Measurements from ENCODE around the gene PP2D1.
"Not testable (repeated sequence)": the region's sequence is repeated elsewhere in the genome, so short reads cannot be mapped to it uniquely, and the experiment has no call there.

The PP2D1 gene

GRCh38 chr3:20040548-20041196 lies 28.6 kb upstream of the PP2D1 start:
- peak; percentile 90 for DNase-seq (ENCODE audit: low spot score)

DNA sequence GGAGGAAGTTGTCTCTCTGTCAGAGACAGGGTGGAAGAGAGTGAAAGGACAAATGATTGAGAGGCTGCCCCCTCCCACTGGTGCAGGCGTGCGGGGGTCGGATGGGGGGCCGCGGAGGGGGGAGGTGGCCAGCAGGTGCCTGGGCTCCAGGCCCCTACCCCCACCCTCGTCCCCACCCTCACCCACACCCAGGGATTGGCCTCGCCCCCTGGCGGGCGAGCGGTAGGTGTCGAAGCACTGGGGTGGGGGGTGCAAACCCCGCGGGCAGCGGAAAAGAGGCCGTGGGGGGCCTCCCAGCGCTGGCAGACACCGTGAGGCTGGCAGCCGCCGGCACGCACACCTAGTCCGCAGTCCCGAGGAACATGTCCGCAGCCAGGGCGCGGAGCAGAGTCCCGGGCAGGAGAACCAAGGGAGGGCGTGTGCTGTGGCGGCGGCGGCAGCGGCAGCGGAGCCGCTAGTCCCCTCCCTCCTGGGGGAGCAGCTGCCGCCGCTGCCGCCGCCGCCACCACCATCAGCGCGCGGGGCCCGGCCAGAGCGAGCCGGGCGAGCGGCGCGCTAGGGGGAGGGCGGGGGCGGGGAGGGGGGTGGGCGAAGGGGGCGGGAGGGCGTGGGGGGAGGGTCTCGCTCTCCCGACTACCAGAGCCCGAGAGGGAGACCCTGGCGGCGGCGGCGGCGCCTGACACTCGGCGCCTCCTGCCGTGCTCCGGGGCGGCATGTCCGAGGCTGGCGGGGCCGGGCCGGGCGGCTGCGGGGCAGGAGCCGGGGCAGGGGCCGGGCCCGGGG lies 27.9 kb upstream of the PP2D1 start, which contains the start of gene KAT2B:
TSS of gene KAT2B (plus strand) at position 682 of the 783 bp plus-strand sequence. CDS start at position 714, 32 bp downstream.
- peak; percentile 84 for DNase-seq (ENCODE audit: low spot score)

- DNase-seq (ENCODE audit: low spot score): no peak
These were observed 27.4 kb upstream of the PP2D1 start for GRCh38 chr3:20039466-20039764.

GRCh38 chr3:20038699-20039465 lies 26.8 kb upstream of the PP2D1 start:
- DNase-seq (ENCODE audit: low spot score): no peak

GRCh38 chr3:20037255-20037996 lies 25.4 kb upstream of the PP2D1 start:
- DNase-seq (ENCODE audit: low spot score): no peak

GRCh38 chr3:20035019-20035418 lies 23.0 kb upstream of the PP2D1 start:
- DNase-seq (ENCODE audit: low spot score): no peak

DNA sequence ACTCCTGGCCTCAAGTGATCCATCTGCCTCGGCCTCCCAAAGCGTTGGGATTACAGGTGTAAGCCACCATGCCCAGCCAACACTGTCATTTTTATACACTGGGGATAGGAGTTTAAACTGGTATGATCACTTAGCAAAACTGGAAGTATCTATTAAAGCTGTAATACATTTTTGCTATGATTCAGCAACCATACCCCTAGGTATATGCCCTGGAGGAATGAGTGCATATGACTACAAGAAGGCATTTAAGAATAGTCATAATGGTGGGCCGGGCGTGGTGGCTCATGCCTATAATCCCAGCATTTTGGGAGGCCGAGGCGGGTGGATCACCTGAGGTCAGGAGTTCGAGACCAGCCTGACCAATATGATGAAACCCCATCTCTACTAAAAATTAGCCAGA lies 19.9 kb upstream of the PP2D1 start:
- not testable (repeated sequence) for DNase-seq (ENCODE audit: low spot score)

DNA sequence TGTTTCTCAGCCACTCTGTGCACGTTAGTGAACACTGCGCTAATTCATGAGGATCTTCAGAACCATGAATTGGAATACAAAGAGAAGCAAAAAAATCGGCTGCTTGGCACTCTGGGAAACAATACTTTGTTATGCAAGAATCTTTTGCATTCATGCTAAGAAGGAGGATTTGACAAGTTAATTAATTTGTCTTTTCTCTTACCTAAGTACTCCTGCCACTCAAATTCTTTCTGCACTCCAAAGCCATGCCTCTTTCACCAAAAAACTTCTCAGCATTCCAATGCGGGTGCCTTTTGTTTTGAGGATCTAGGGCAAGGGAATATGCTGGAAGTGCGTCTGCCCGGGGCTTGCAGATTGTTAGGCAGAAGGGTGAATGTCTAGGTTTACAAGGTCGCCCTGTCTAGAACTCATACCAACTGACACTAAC lies 16.9 kb upstream of the PP2D1 start:
- no peak for DNase-seq (ENCODE audit: low spot score)

- no peak for DNase-seq (ENCODE audit: low spot score)
These were observed 15.1 kb upstream of the PP2D1 start for GRCh38 chr3:20027136-20027535.

DNA sequence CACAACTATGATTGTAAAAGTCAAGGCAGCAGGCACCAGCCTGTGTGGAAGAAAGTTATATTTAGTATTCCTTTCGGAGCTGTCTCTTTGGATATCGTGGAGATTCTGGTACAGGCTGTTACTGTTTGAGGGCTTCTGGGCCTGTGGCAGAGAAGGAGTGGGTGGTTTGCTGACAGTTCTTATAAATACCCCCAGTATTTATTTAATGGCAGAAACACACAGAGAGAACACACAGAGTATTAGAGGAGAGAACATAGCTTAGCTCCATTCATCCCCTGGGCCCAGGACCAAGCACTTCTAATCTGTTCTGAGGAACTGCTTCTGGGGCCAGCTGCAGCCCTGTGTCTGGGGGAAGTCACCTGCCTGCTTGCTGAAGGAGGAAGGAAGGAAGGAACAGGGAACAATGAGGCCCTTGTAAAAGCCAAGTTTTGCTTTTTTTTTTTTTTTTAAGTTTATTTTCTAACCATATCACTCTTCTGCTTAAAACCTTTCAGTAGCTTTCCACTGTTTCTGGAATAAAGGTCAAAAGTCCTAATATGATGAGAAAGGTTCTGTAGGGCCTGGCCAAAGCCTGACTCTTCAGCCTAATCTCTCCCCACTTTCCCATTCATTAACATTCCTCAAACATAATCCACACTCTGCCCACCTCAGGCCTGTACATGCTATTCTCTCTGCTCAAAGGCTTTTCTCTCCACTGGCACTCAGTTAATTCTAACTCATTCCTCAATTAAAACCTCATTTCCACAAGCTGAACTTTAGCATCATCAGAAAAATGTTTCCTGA lies 11.8 kb upstream of the PP2D1 start:
- peak; percentile 83 for DNase-seq (ENCODE audit: low spot score)

- no peak for DNase-seq (ENCODE audit: low spot score)
These were observed 11.0 kb upstream of the PP2D1 start for GRCh38 chr3:20022954-20023622.

DNA sequence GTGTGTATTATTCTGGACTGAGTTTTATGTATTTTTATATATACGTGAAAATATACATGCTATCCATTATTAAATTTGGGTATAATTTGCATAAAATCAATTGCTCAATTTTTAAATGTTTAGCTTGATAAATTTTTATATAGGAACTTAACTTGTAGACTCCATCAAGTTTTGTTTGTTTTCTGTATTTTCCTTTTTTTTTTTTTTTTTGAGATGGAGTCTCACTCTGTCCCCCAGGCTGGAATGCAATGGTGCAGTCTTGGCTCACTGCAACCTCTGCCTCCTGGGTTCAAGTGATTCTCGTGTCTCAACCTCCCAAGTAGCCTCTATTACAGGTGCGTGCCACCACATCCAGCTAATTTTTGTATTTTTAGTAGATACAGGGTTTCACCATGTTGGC lies 4.0 kb upstream of the PP2D1 start:
- DNase-seq (ENCODE audit: low spot score): not testable (repeated sequence)

GRCh38 chr3:20015525-20015924 lies 3.5 kb upstream of the PP2D1 start:
- DNase-seq (ENCODE audit: low spot score): no peak

GRCh38 chr3:20013396-20013795 lies 1.3 kb upstream of the PP2D1 start:
- no peak for DNase-seq (ENCODE audit: low spot score)

DNA sequence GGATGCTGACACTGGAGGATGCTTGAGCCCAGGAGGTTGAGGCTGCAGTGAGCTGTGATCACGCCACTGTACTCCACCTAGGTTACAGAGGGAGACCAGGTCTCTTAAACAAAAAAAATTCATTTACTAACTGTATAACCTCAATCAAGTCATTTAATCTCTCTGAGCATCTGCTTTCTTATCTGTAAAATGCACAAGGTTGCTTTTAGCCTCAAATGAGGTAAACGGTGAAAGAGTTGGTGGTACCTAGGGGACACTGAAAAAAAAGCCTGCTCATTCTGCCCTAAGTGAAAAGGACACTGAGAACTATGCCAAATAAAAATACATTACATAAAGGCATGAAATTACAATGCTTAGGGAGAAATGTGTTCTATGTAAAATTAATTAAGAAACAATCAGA lies 3.4 kb downstream of the PP2D1 start:
- DNase-seq (ENCODE audit: low spot score): no peak

GRCh38 chr3:20007960-20008359 lies 4.1 kb downstream of the PP2D1 start:
- DNase-seq (ENCODE audit: low spot score): no peak

DNA sequence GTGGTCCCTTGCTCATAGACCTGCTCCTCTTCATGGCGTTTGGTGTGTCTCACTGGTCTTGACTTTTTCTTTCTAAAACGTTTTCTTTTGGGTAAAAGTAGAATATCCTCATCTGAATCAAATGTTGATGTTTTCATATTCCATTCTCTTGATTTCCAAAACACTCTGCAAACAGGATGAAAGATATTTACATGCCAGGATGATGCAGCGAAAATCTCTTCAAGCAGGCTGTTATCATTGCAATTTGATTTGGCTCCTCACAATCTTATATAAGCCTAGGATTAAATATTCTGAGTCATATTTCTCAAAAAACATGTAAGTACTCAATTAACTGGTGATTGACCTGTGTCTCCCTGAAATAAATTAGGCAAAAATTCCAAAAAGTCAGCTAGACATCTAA lies 10.1 kb downstream of the PP2D1 start:
- no peak for DNase-seq (ENCODE audit: low spot score)

DNA sequence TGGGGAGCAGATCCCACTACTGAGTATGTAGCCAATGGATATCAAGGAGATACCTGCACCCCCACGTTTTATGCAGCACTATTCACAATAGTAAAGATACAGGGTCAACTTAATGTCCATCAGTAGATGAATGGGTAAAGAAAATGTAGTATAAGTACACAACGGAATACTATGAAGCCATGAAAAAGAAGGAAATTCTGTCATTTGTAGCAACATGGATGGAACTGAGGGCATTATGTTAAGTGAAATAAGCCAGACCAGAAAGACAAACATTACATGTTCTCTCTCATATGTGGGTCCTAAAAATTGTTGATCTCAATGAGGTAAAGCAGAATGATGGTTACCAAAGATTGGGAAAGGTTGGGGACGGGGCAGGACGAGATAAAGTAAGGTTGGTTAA lies 14.6 kb downstream of the PP2D1 start:
- no peak for DNase-seq (ENCODE audit: low spot score)

DNA sequence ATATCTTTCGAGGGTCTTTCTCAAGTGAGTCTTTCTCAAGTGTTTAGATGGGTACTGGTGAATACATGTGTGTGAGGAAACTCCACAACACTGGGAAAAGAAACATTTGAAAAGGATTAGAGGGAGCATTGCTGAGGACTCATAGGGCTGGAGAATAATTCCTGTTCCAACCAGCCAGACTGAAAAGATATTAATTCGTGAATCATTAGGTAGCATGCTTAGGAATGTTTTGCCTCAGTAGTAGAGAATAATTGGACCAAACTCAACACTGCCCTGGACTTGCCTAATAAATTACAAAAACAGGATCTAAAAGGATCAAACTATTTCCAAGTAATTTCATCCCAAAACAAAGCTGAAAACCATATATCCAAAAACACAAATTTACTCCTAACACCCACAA lies 17.3 kb downstream of the PP2D1 start:
- no peak for DNase-seq (ENCODE audit: low spot score)

DNA sequence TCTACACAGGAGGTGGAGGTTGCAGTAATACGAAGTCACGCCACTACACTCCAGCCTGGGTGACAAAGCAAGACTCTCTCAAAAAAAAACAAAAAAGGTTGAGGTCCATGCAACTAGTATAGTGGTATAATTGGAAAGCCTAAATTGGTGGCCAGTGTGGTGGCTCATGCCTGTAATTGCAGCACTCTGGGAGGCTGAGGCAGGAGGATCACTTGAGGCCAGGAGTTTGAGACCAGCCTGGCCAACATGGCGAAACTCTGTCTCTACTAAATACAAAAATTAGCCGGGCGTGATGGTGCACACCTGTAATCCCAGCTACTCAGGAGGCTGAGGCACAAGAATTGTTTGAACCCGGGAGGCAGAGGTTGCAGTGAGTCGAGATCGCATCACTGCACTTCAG lies 23.2 kb downstream of the PP2D1 start:
- not testable (repeated sequence) for DNase-seq (ENCODE audit: low spot score)

DNA sequence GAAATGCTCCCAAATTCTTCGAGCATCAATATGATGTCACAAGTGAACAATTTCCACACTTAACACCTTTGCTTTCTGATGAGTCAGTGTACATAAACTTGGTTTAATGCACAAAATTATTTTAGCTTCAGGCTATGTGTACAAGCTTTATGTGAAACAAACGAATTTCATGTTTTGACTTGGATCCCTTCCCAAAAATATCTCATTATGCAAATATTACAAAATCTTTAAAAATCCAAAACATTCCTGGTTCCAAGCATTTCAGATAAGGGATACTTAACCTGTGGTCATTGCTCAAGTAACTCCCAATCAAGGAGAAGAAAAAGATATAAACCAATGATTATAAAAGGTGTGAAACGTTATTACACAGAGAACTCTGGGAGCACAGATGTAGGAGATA lies 40.0 kb downstream of the PP2D1 start:
- DNase-seq (ENCODE audit: low spot score): no peak
